ENCODE measurements around the gene CDK5RAP3. TPM values are rescaled to one million over a fixed set of nuclear protein-coding genes. Genes with fewer than 3 reads are reported as not detected.

The CDK5RAP3 gene
- total RNA-seq, 4 donors from 2014 or later, result 95.8 to 115 (median 107) TPM

DNA sequence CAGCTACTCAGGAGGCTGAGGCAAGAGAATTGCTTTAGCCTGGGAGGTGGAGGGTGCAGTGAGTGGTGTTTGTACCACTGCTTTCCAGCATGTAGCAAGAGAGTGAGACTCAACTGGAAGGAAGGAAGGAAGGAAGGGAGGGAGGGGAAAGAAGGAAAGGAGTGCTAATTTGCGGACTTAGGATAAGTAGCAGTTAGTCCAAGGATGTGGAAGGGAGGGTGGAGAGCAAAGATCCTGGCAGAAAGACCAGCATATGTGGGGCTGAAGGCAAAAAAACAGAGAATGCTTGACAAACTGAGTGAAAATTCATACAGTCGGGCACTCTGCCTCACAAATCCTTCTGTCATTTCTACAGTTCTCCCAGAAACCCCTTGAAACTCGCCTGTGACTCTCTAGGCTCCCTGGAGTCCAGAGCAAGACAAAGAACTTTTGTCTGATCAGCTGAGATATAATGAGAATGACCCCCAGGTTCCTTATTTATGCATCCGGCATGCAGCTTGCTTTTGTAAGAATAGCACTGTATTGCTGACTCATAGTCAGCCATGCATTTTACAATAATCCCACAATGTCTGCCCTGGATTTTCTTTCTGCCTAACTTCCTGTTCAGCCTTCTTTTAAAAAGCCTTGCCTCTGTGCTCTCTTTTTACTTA is 31.5 kb downstream of the CDK5RAP3 start:
- TF ChIP-seq POLR2A (IDR thresholded peaks at IDR 0.05) (no peak), CTCF (IDR thresholded peaks at IDR 0.05) (no peak)
- no peak overlapping the region for H3K4me3 ChIP-seq (ENCODE audit: low read depth, poor library complexity, severe bottlenecking)
- 49 to 56% methylated on average over 4 of the region's 4 CpGs for WGBS, 2 donors
- intact Hi-C loops (cut with DNase I; ENCODE audit: low total_unique reads), result no loop called here
- DNase-seq (ENCODE audit: low spot score in 2 of 2), result no peak

GRCh38 chr17:48002916-48003416 is 32.1 kb downstream of the CDK5RAP3 start:
- no peak for DNase-seq (ENCODE audit: low spot score in 2 of 2)
- no peak for TF ChIP-seq CTCF (IDR thresholded peaks at IDR 0.05)
- no peak for TF ChIP-seq POLR2A (IDR thresholded peaks at IDR 0.05)
- H3K4me3 ChIP-seq (ENCODE audit: low read depth, poor library complexity, severe bottlenecking), result no peak overlapping the region
- 60 to 69% methylated on average over 7 of the region's 7 CpGs for WGBS, 2 donors
- intact Hi-C loops (cut with DNase I; ENCODE audit: low total_unique reads), result no loop called here

- DNase-seq (ENCODE audit: low spot score in 2 of 2), result no peak
- no peak overlapping the region for H3K4me3 ChIP-seq (ENCODE audit: low read depth, poor library complexity, severe bottlenecking)
- no peak for TF ChIP-seq CTCF (IDR thresholded peaks at IDR 0.05)
- no peak for TF ChIP-seq POLR2A (IDR thresholded peaks at IDR 0.05)
- 78% methylated on average over 17 of the region's 17 CpGs for WGBS, 2 donors
- intact Hi-C loops (cut with DNase I; ENCODE audit: low total_unique reads), result no loop called here
These were observed 32.7 kb downstream of the CDK5RAP3 start for GRCh38 chr17:48003417-48004151.

- intact Hi-C loops (cut with DNase I; ENCODE audit: low total_unique reads), result no loop called here
- no peak for TF ChIP-seq POLR2A (IDR thresholded peaks at IDR 0.05)
- TF ChIP-seq CTCF (IDR thresholded peaks at IDR 0.05), result no peak
- no peak for DNase-seq (ENCODE audit: low spot score in 2 of 2)
- WGBS, 2 donors, result 62 to 73% methylated on average over 3 of the region's 3 CpGs
- H3K4me3 ChIP-seq (ENCODE audit: low read depth, poor library complexity, severe bottlenecking), result no peak overlapping the region
These were observed 34.1 kb downstream of the CDK5RAP3 start for GRCh38 chr17:48004983-48005382.

GRCh38 chr17:48006936-48007709 is 36.2 kb downstream of the CDK5RAP3 start:
- no peak for DNase-seq (ENCODE audit: low spot score in 2 of 2)
- intact Hi-C loops (cut with DNase I; ENCODE audit: low total_unique reads), result no loop called here
- H3K4me3 ChIP-seq (ENCODE audit: low read depth, poor library complexity, severe bottlenecking), result no peak overlapping the region
- 89% methylated on average over 12 of the region's 12 CpGs for WGBS, 2 donors
- no peak for TF ChIP-seq POLR2A (IDR thresholded peaks at IDR 0.05)
- no peak for TF ChIP-seq CTCF (IDR thresholded peaks at IDR 0.05)

All from lower leg skin (tissue), 4 donors.